ENCODE results near the gene CCDC175.

DNA sequence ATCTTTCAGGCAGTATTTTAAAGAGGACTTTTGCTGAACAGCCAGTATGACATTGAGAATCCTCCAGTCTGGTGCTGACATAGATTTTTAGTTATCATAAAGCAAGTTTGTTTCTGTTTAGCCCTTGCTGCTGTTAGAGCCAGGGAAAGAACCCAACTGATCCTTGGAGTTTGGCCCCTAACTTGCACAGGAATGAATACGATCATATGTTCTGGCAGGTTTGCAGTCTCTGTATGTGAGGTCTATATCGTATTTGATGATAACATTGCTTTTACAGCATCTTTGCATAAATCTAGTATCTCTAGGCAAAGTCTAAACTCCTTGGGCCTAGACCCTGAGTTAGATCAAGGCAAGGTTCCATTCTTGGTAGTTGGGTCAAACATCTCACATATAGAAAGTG lies 4.3 kb upstream of the CCDC175 start:
- no peak for TF ChIP-seq EZH2 (IDR thresholded peaks at IDR 0.05)
- no peak for TF ChIP-seq FOXP2 (optimal IDR thresholded peaks at IDR 0.05; ENCODE audit: control extremely low read depth, extremely low read length, insufficient read depth)
